ENCODE data around the gene SPATA24.

The SPATA24 gene

GRCh38 chr5:139383275-139383992 lies 20.5 kb downstream of the SPATA24 start, which contains the start of gene SLC23A1:
Gene SLC23A1 (minus strand): TSS chr5:139383297. CDS start chr5:139383253, 44 bp downstream.
- no peak for TF ChIP-seq SIN3A (IDR thresholded peaks at IDR 0.05; ENCODE audit: borderline replicate concordance, insufficient read depth, low read length)
- TF ChIP-seq, protein P1, sequence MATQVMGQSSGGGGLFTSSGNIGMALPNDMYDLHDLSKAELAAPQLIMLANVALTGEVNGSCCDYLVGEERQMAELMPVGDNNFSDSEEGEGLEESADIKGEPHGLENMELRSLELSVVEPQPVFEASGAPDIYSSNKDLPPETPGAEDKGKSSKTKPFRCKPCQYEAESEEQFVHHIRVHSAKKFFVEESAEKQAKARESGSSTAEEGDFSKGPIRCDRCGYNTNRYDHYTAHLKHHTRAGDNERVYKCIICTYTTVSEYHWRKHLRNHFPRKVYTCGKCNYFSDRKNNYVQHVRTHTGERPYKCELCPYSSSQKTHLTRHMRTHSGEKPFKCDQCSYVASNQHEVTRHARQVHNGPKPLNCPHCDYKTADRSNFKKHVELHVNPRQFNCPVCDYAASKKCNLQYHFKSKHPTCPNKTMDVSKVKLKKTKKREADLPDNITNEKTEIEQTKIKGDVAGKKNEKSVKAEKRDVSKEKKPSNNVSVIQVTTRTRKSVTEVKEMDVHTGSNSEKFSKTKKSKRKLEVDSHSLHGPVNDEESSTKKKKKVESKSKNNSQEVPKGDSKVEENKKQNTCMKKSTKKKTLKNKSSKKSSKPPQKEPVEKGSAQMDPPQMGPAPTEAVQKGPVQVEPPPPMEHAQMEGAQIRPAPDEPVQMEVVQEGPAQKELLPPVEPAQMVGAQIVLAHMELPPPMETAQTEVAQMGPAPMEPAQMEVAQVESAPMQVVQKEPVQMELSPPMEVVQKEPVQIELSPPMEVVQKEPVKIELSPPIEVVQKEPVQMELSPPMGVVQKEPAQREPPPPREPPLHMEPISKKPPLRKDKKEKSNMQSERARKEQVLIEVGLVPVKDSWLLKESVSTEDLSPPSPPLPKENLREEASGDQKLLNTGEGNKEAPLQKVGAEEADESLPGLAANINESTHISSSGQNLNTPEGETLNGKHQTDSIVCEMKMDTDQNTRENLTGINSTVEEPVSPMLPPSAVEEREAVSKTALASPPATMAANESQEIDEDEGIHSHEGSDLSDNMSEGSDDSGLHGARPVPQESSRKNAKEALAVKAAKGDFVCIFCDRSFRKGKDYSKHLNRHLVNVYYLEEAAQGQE (IDR thresholded peaks at IDR 0.05; ENCODE audit: insufficient read depth in 1 of 2, low read depth in 2 of 2, low read length in 2 of 2): no peak
- no peak for TF ChIP-seq TAF1 (IDR thresholded peaks at IDR 0.05; ENCODE audit: borderline replicate concordance, insufficient read depth, low read length)
- TF ChIP-seq POLR2AphosphoS5 (IDR thresholded peaks at IDR 0.05; ENCODE audit: low read depth, low read length): no peak
- TF ChIP-seq FOXP2 (optimal IDR thresholded peaks at IDR 0.05; ENCODE audit: borderline replicate concordance, extremely low read depth, extremely low read length, insufficient read depth): no peak

- TF ChIP-seq FOXP2 (optimal IDR thresholded peaks at IDR 0.05; ENCODE audit: borderline replicate concordance, extremely low read depth, extremely low read length, insufficient read depth): no peak
- TF ChIP-seq TAF1 (IDR thresholded peaks at IDR 0.05; ENCODE audit: borderline replicate concordance, insufficient read depth, low read length): no peak
Measured at GRCh38 chr5:139382807-139383206, 21.1 kb downstream of the SPATA24 start.

- no peak for TF ChIP-seq POLR2AphosphoS5 (IDR thresholded peaks at IDR 0.05; ENCODE audit: low read depth, low read length)
- TF ChIP-seq SIN3A (IDR thresholded peaks at IDR 0.05; ENCODE audit: borderline replicate concordance, insufficient read depth, low read length): no peak
- no peak for TF ChIP-seq FOXP2 (optimal IDR thresholded peaks at IDR 0.05; ENCODE audit: borderline replicate concordance, extremely low read depth, extremely low read length, insufficient read depth)
- TF ChIP-seq, protein P1 (IDR thresholded peaks at IDR 0.05; ENCODE audit: insufficient read depth in 1 of 2, low read depth in 2 of 2, low read length in 2 of 2): no peak
- TF ChIP-seq TAF1 (IDR thresholded peaks at IDR 0.05; ENCODE audit: borderline replicate concordance, insufficient read depth, low read length): no peak
Measured at GRCh38 chr5:139381837-139382761, 21.8 kb downstream of the SPATA24 start.

DNA sequence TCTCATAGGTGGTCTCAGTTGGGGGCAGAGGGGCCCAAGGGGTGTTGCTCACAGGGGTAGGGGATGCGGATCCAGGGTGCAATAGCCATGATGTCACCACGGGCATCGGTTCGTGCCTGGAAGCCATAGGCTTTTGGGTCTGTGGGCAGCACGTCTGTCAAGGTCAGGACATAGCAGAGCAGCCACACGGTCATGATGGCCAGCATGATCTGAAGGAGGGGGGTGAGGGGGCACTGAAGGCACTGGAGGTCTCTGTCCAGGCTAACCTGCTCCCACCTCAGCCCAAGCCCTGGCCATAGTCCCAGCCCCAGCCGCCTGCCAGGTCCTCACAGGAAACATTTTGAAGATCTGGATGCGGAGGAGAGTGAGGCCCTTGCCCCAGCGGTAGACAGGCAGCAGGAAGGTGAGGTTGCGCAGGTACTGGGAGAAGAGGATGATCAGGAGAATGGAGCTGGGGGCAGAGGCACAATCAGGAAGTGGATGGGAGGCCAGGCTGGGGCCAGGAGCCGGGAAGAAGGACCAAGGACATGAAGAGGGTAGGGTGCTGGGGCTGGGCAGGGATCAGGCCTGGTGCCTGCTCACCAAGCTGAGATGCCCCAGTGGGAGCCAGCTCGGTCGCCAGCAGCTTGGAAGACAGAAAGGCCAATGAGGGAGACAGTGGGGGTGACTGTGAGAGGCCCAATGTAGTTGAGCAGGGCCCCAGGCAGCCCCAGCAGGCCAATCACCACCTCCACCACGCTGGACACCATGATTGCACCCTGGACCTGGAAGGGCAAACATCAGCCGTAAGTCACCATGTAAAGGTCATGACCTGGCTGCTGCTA lies 24.1 kb downstream of the SPATA24 start:
- TF ChIP-seq SIN3A (IDR thresholded peaks at IDR 0.05; ENCODE audit: borderline replicate concordance, insufficient read depth, low read length) (no peak), POLR2AphosphoS5 (IDR thresholded peaks at IDR 0.05; ENCODE audit: low read depth, low read length) (no peak), TAF1 (IDR thresholded peaks at IDR 0.05; ENCODE audit: borderline replicate concordance, insufficient read depth, low read length) (no peak), FOXP2 (optimal IDR thresholded peaks at IDR 0.05; ENCODE audit: borderline replicate concordance, extremely low read depth, extremely low read length, insufficient read depth) (no peak)
- TF ChIP-seq, protein P1 (IDR thresholded peaks at IDR 0.05; ENCODE audit: insufficient read depth in 1 of 2, low read depth in 2 of 2, low read length in 2 of 2): no peak

GRCh38 chr5:139378941-139379361 lies 24.9 kb downstream of the SPATA24 start:
- TF ChIP-seq SIN3A (IDR thresholded peaks at IDR 0.05; ENCODE audit: borderline replicate concordance, insufficient read depth, low read length) (no peak), TAF1 (IDR thresholded peaks at IDR 0.05; ENCODE audit: borderline replicate concordance, insufficient read depth, low read length) (no peak), POLR2AphosphoS5 (IDR thresholded peaks at IDR 0.05; ENCODE audit: low read depth, low read length) (no peak), FOXP2 (optimal IDR thresholded peaks at IDR 0.05; ENCODE audit: borderline replicate concordance, extremely low read depth, extremely low read length, insufficient read depth) (no peak)
- TF ChIP-seq, protein P1 (IDR thresholded peaks at IDR 0.05; ENCODE audit: insufficient read depth in 1 of 2, low read depth in 2 of 2, low read length in 2 of 2): no peak
